ENCODE measurements around the gene SEPTIN1.
"Not testable (repeated sequence)": the region's sequence is repeated elsewhere in the genome, so short reads cannot be mapped to it uniquely, and the experiment has no call there.

- not testable (repeated sequence) for TF ChIP-seq POLR2A, CTCF (IDR thresholded peaks at IDR 0.05)
These were observed 38.9 kb downstream of the SEPTIN1 start for GRCh38 chr16:30343491-30343820.
